GM10847 (cell line): Measurements from ENCODE around the gene LCLAT1.

Source experiments
- POLR2A ChIP-seq: IDR thresholded peaks from 2 replicates; pipeline ENCODE4 v1.6.1; 2011; ENCODE audit not compliant: insufficient read length; ENCODE audit errors: extremely low read depth

LCLAT1 gene

DNA sequence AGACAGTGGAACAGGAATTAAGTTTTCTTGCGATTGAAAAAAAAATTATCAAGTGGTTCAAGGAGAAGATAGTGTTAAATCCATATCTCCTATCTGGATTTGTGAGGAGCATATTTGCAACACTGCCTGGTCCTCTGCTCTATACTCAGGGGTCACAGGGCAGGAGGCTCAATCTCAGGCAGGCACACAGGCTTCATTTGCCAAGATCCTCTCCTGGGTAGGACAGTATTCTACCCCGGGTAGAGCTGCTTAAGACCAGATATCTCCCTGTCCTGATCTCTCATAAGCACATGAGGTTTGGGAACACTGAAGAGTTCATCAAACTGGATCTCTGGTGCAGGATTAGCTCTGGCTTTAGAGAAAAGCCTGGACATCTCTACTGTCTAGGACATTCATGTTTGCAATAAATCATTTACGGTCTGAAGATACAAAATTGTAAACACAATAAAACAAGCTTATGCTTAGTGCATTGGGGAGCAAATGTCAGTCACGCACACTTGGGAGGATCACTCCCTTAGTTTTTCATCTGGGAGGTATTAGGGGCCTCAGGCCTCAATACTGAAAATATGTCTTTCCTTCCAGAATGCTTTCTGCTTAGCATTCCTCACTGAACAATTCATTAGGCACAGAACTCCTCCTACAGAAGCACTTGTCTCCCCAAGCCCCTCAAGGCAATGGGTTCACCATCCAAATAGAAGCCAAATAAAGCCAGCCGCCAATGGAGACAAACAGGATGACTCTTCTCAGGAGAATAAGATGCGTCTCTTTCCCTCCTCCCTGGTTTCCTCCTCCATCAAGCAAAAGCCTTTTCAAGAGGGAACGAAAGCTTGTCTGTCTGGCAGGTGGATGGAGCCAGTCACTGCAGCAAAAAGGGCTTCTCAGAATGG, 34.1 kb upstream of the LCLAT1 start:
- TF ChIP-seq POLR2A, result no peak

- TF ChIP-seq POLR2A, result no peak
These were observed 32.1 kb upstream of the LCLAT1 start for GRCh38 chr2:30414961-30415360.

DNA sequence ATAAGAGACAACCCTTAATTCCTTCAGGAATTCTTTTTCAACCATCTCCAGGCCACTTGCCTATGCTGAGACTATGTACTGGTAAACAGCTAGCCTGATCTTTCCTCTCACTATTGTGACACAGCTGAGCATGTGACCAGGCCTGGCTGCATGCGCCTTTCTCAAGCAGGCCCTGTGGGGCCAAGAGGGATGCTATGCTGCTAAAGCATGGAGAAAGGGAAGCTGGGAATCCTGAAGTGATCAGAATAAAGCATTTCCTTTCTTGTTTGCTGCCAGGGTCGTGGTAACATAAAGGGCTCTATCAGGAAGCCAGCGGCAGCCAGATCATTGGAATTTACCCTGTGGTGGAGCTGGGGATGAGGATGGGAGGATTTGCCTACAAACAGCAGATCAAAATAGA, 29.8 kb upstream of the LCLAT1 start:
- TF ChIP-seq POLR2A, result no peak

- TF ChIP-seq POLR2A, result no peak
These were observed 25.9 kb upstream of the LCLAT1 start for GRCh38 chr2:30421026-30421603.

DNA sequence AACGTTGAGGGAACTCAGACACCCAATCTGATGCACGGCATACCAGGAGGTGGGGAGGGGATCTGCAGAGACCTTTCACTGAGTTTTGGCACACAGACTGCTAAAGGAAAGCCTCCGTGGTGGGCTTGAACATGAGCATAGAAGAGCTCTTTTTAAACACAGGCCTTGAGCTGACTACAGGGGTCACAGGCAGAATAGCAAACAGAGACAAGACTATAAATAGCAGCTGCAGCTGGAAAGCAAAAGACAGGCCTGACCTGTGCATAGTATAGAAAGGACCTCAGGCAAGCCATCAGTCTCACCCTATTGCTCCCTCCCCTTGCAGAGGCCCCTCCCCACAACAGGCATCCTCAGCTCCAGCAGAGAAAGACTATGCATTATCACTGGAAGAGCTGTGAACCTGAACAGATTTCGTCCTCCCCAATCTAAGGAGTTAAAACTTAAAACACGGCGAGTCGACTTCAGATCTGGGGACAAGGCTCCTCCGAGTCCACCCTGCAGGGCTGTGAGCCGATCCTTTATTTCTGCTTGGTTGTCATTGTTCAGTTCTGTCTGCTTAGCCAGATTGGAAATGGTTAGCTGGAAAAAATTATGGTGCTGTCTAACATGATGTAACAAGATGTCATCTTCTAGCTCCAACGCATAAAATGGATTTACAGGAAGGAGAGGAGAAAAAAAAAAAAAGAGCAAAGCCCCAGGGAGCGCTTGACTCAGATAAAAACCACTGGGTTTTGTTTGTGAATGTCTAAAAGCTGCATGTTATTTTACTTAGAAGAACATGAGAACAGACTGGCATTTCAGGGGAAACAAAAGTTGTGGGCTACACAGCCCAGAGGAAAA, 25.2 kb upstream of the LCLAT1 start:
- no peak for TF ChIP-seq POLR2A

DNA sequence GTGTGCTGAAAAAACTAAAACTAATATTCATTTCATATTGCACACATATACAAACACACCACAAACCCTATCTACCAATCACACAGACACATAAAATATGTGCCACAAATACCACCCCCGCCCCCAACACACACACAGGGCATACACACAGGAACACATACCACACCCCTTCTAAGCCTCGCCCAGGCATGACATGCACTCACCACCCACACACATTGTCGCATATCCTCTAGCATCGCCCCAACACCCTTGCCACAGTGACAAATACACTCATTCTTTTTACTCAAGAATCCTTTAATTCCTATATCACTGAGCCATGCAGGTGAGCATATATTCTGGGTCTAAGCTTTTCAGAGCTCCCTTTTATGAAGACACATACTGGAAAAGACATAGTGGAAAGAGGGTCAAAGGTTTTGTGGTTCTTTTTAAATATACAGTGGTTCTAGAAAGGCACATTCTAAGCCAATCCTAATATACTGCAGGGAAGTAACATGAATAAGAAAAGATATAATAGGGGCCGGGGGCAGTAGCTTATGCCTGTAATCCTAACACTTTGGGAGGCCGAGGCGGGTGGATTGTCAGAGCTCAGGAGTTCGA, 24.5 kb upstream of the LCLAT1 start:
- no peak for TF ChIP-seq POLR2A

GRCh38 chr2:30424231-30424630, 22.8 kb upstream of the LCLAT1 start:
- no peak for TF ChIP-seq POLR2A

- no peak for TF ChIP-seq POLR2A
These were observed 21.7 kb upstream of the LCLAT1 start for GRCh38 chr2:30425326-30425725.

- TF ChIP-seq POLR2A, result no peak
These were observed 19.3 kb upstream of the LCLAT1 start for GRCh38 chr2:30427606-30428347.

- TF ChIP-seq POLR2A, result no peak
These were observed 18.7 kb upstream of the LCLAT1 start for GRCh38 chr2:30428348-30428662.

DNA sequence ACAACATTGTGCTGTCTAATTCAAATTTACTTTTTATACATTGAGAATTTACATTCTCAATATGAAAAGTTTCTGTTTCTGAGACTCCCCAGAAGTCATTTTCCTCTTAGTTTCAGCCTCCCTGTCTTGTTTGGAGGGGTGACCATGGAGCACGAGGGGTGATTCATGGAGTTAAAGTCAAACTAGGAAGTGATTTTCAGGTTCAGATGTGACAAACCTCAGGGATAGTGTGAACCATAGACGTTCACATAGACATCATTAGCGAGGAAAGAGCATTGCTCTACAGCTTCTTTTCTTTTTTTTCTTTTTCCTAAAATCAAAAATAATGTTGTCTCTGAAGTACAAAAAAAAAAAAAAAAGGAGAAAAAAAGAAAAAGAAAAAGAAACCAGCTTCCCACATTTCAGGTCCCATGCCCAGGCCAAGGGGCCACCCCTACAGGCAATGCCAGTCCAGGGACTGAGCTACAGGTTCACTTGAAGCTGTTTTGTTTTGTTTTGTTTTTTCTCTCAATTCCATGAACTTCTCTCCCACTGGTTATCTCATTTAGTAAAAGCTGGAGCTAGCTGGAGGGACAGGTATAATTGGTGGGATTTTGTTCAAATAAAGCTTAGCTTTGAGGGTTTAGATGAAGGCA, 18.1 kb upstream of the LCLAT1 start:
- no peak for TF ChIP-seq POLR2A

DNA sequence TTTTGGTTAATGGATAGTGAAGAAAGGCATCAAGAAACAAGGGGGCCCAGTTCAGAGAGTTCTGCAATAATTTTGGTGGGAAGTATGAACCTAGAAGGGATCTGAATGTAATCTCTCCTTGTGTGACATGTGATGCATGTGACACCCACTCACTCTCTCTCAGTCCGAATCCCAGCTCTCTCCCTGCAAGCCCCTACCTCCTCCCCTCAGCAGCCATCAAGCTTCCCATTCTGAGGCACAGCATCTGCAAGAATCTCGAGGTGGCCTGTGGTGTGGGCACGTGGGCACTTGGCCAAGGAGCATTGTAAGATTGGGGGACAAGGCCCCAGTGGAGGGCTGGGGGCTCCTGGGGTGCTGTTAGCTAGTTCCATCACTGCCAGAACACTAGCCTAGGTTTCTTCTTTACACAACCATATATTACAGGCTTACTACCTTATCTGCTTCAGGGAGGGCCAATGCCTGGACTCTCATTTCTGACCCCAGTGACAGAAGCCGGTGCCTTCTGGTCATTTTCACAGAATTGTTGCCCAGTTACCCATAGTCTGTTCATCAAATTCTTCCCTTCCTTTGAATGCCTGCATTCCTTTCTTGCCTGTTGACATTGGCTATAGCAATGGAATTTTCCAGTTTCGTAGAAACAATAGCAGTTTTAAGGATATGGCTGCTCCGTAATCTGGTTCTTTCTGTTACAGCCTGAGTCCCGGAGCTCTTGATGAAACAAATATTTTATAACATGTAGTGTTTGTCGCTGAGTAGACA, 13.3 kb upstream of the LCLAT1 start:
- no peak for TF ChIP-seq POLR2A

DNA sequence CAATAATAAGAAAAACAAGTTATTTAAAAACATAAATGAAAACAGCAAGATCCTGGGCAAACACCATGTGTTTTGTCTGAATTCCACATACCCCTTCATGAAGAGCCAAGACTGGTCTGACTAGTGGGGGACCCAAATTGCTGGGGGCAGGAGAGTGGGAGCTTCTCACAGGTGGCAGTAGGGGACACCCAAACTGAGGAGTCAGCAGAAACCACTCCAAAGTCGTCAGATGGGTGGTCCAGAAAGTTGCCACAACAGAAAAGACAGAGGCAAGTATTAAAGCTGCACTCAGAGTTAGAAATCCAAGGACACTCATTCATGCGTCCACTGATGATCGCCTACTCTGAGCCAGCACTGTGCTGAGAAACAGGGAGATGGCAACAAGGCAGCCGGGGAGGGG, 12.3 kb upstream of the LCLAT1 start:
- TF ChIP-seq POLR2A, result no peak
